DOHH2 (cell line): ENCODE data around the gene TCTN1.
"Not testable (repeated sequence)": the region's sequence is repeated elsewhere in the genome, so short reads cannot be mapped to it uniquely, and the experiment has no call there.

Experiments used
- H3F3A ChIP-seq: fragments of 200-600 bp; sonication (generic), shearing (Covaris generic); 2 replicates; pipeline ENCODE4 v1.6.0; 2016; ENCODE audit warnings: antibody characterized with exemption, mild to moderate bottlenecking; ENCODE audit not compliant: control insufficient read depth, insufficient read depth
- H3K27ac ChIP-seq: fragments of 200-600 bp; sonication (generic); 2 replicates; pipeline ENCODE4 v1.5.1; 2014; ENCODE audit warnings: low read depth, mild to moderate bottlenecking, low read length, moderate library complexity
- H3K27me3 ChIP-seq: fragments of 200-600 bp; sonication (generic); 2 replicates; pipeline ENCODE4 v1.6.1; 2014; ENCODE audit warnings: mild to moderate bottlenecking, low read length, mixed read lengths; ENCODE audit not compliant: control insufficient read depth
- H3K36me3 ChIP-seq: fragments of 200-600 bp; sonication (generic); 2 replicates; pipeline ENCODE4 v1.6.1; 2014; ENCODE audit warnings: mild to moderate bottlenecking, low read length, moderate library complexity, mixed read lengths; ENCODE audit not compliant: control insufficient read depth
- H3K4me1 ChIP-seq: fragments of 200-600 bp; sonication (generic); 2 replicates; pipeline ENCODE4 v1.6.1; 2014; ENCODE audit warnings: mild to moderate bottlenecking, low read length, mixed read lengths; ENCODE audit not compliant: control insufficient read depth
- H3K4me2 ChIP-seq: fragments of 200-600 bp; sonication (generic); 2 replicates; pipeline ENCODE4 v1.6.0; 2014; ENCODE audit warnings: mild to moderate bottlenecking, low read length, moderate library complexity
- H3K4me3 ChIP-seq: fragments of 200-600 bp; sonication (generic); 2 replicates; pipeline ENCODE4 v1.5.1; 2014; ENCODE audit warnings: mild to moderate bottlenecking, low read length, mixed read lengths
- H3K79me2 ChIP-seq: fragments of 200-600 bp; sonication (generic); 2 replicates; pipeline ENCODE4 v1.6.1; 2014; ENCODE audit warnings: mild to moderate bottlenecking, low read length, mixed read lengths; ENCODE audit not compliant: control insufficient read depth
- H3K9me2 ChIP-seq: fragments of 200-600 bp; sonication (generic); replicated peaks from 2 replicates; pipeline ENCODE4 v1.6.1; 2014; ENCODE audit warnings: mild to moderate bottlenecking, low read length, mixed read lengths; ENCODE audit not compliant: control insufficient read depth
- H3K9me3 ChIP-seq: fragments of 200-600 bp; sonication (generic); 2 replicates; pipeline ENCODE4 v1.6.1; 2014; ENCODE audit warnings: antibody characterized with exemption, low read length, mixed read lengths; ENCODE audit not compliant: control insufficient read depth, insufficient read depth
- H4K20me1 ChIP-seq: fragments of 200-600 bp; sonication (generic); 2 replicates; pipeline ENCODE4 v1.6.0; 2014; ENCODE audit warnings: low read depth, mild to moderate bottlenecking, antibody characterized with exemption, low read length, moderate library complexity; ENCODE audit not compliant: control insufficient read depth, insufficient read depth
- CTCF ChIP-seq: fragments of 200-600 bp; sonication (generic); IDR thresholded peaks from one replicate; pipeline ENCODE4 v1.5.1; 2014; ENCODE audit warnings: antibody characterized with exemption, mild to moderate bottlenecking, low read depth, low read length; ENCODE audit not compliant: poor library complexity, severe bottlenecking
- EZH2phosphoT487 ChIP-seq: fragments of 200-600 bp; sonication (generic); IDR thresholded peaks from 2 replicates; pipeline ENCODE4 v1.6.1; 2017; ENCODE audit warnings: borderline replicate concordance, mild to moderate bottlenecking, antibody characterized with exemption, low read length, moderate library complexity, mixed read lengths

The TCTN1 gene

GRCh38 chr12:110574044-110574443 lies 39.9 kb upstream of the TCTN1 start:
- peaks cover 8% of the 10 kb centered on the region for H4K20me1 ChIP-seq
- H3K27ac ChIP-seq = no peak overlapping the region
- H3K36me3 ChIP-seq = peaks cover 28% of the 10 kb centered on the region
- 0 out of 2 replicates have a peak, but pooled peaks cover 3% of the 10 kb centered on the region for H3F3A ChIP-seq
- no peak overlapping the region for H3K4me2 ChIP-seq
- no peaks in the 10 kb centered on the region for H3K27me3 ChIP-seq
- peaks cover 22% of the 10 kb centered on the region for H3K4me1 ChIP-seq
- H3K9me3 ChIP-seq = peaks cover 18% of the 10 kb centered on the region
- H3K9me2 ChIP-seq = no peaks in the 10 kb centered on the region
- H3K79me2 ChIP-seq = peaks cover 88% of the 10 kb centered on the region
- no peak for TF ChIP-seq CTCF
- TF ChIP-seq EZH2phosphoT487 = no peak
- no peak overlapping the region for H3K4me3 ChIP-seq

GRCh38 chr12:110574717-110575230 lies 39.2 kb upstream of the TCTN1 start:
- H3K27ac ChIP-seq, H3K4me2 ChIP-seq, H3K4me3 ChIP-seq, H3K27me3 ChIP-seq, H3F3A ChIP-seq, H3K9me2 ChIP-seq: not testable (repeated sequence)
- H4K20me1 ChIP-seq = peaks cover 14% of the 10 kb centered on the region
- H3K79me2 ChIP-seq = peaks cover 88% of the 10 kb centered on the region
- peaks cover 32% of the 10 kb centered on the region for H3K36me3 ChIP-seq
- peaks cover 29% of the 10 kb centered on the region for H3K4me1 ChIP-seq
- H3K9me3 ChIP-seq = peaks cover 18% of the 10 kb centered on the region

- Histone ChIP-seq H4K20me1 (peaks cover 14% of the 10 kb centered on the region), H3K9me2 (no peaks in the 10 kb centered on the region), H3K9me3 (peaks cover 18% of the 10 kb centered on the region), H3K27ac (no peak overlapping the region), H3K4me1 (peaks cover 35% of the 10 kb centered on the region), H3K4me3 (no peak overlapping the region), H3K4me2 (no peak overlapping the region), H3K36me3 (peaks cover 35% of the 10 kb centered on the region), H3K27me3 (no peaks in the 10 kb centered on the region), H3F3A (0 out of 2 replicates have a peak, but pooled peaks cover 3% of the 10 kb centered on the region), H3K79me2 (peaks cover 92% of the 10 kb centered on the region)
- TF ChIP-seq EZH2phosphoT487 (no peak), CTCF (no peak)
Measured at GRCh38 chr12:110575326-110575725, 38.6 kb upstream of the TCTN1 start.

- no peak overlapping the region for H3K4me2 ChIP-seq
- peaks cover 41% of the 10 kb centered on the region for H3K36me3 ChIP-seq
- no peaks in the 10 kb centered on the region for H3K27me3 ChIP-seq
- no peaks in the 10 kb centered on the region for H3K9me2 ChIP-seq
- 0 out of 2 replicates have a peak, but pooled peaks cover 3% of the 10 kb centered on the region for H3F3A ChIP-seq
- peaks cover 45% of the 10 kb centered on the region for H3K4me1 ChIP-seq
- no peak overlapping the region for H3K27ac ChIP-seq
- H4K20me1 ChIP-seq = peaks cover 23% of the 10 kb centered on the region
- H3K79me2 ChIP-seq = peaks cover 100% of the 10 kb centered on the region
- H3K4me3 ChIP-seq = no peak overlapping the region
- TF ChIP-seq EZH2phosphoT487 (no peak), CTCF (no peak)
- H3K9me3 ChIP-seq = peaks cover 15% of the 10 kb centered on the region
Measured at GRCh38 chr12:110576504-110576903, 37.4 kb upstream of the TCTN1 start.
